GM12872 (cell line): ENCODE measurements around the gene CHN1.

Experiments
- CTCF ChIP-seq: IDR thresholded peaks from 3 replicates; pipeline ENCODE4 v1.5.1; 2011; ENCODE audit warnings: low read depth, mild to moderate bottlenecking, low read length, moderate library complexity; ENCODE audit not compliant: insufficient read depth

The CHN1 gene

GRCh38 chr2:174780856-174781255 is 224.3 kb downstream of the CHN1 start:
- no peak for TF ChIP-seq CTCF

DNA sequence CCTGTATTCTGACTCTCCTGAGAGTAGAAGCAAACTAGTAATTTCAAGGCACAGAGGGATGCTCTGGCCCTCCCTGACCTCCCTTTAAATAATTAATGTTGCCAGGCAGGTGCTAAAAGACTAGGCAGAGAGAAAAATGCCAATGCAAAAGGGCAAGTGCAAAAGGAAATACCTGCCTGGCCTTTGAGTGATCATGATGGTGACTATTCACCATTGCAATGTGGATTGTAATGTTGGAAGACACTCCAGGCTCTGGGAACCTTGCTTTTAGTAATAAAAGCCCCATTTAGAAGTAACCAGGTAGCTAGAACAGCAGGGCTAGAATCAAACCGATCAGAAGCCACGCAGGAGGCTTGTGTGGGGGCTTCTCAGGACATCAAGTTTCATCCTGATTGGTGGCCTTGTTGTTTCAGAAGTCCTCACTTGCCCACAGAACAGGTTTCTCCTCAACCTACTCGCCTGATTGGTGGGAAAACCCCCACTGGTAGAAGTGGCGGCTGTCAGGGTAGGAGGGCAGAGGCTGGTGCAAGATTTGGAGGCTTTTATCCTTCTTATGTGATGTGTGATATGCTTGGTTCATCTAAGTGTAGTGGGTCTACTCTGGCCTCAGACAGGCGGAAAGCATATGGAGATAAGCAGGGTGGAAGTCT is 224.9 kb downstream of the CHN1 start:
- no peak for TF ChIP-seq CTCF

DNA sequence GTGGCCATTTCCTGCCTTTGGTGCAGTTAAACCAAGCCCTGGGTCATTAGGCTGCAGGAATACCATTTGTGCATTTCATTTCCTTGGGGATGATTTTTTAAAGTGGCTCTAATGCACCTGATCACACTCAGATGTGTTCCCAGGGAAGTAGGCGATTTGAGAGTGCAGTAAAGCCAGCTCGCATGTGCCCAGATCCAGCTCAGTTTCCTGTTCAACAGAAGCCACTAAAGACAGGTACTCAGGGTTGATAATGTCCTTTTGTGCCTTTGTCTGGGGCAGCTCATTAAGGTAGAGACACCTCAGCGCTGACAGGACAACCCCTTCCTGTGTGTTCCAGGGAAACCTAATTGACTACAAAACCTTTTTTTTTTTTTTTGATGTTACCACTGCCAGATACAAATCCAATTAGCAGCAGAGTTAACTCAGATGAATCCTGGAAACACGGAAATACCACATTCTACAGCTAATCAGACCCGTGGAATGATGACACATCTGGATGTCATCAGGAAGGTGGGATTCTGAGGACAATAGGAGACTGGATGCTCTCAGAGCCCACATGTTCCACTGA is 225.7 kb downstream of the CHN1 start:
- no peak for TF ChIP-seq CTCF

DNA sequence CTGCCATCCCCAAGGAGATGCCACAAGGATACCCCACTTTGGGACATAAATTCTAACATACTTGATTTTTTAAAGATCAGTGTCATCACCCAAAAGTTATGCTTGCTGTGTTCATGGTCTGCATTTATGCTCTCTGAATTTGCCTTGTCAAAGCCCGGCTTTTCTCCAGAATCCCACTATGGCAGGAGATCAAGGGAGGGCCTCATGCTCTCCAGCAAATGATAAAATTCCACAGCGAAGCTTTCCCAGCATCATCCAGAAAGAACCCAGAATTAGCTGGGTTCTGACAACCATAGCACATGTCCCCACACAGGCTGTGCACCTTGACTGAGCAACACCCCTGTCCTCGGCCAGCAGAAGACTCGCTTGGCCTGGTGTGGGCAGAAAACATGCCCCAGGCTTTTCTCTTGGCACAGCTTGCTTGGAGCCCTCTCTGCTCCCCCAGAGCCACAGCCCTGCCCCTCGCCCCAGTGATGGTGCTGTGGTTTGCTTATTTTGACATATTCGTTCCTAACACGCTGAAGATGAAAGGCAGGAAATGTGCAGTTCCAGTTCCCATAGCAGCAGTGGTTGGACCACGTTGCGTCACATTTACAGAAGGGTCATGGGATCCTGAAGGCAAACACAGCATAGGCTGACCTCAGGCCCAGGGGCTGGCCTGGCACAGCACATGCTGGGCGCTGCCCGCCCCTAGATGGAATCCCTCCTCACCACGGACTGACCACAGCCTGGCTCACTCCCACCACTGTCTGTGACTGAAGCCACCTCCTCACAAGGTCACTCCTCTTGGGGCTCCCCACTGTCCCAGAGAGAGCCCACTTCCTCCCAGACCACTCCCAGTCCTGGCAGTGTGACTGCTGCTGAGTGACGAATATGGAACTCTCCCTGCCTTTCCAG is 226.8 kb downstream of the CHN1 start:
- no peak for TF ChIP-seq CTCF

DNA sequence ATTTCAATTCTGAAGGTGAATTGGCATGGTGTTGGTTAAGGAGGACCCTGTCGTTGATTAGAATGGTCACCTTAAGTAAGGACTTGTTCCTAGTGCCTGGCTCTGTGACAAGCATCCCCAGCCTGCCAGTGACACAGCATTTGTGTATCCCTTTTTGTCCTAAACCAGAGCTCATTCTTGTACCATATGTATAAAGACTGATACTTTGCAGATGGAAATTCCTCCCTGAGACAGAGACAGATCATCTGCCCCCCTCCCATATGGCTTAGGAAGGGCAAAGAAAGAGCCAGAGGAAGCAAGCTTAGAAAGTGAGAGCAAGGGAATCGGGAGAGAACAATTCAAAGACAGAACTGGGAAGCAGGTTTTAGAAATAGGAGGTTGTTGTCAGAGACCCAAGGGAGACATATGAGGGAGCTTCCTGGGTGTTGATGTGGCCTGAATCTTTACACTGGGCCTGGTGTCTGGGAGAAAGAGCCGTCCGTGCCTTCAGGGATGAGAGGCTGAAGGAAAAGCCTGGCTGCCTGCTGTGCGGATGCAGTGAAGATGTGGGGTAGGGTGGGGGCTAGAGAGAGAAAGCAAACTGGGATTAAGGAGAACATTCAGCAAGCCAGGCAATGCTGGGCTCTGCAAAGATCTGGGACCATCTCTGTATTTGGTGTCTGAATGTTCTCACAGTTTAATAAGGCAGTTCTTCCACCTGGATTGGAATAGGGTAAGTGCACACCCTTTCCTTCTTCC is 227.7 kb downstream of the CHN1 start:
- no peak for TF ChIP-seq CTCF

DNA sequence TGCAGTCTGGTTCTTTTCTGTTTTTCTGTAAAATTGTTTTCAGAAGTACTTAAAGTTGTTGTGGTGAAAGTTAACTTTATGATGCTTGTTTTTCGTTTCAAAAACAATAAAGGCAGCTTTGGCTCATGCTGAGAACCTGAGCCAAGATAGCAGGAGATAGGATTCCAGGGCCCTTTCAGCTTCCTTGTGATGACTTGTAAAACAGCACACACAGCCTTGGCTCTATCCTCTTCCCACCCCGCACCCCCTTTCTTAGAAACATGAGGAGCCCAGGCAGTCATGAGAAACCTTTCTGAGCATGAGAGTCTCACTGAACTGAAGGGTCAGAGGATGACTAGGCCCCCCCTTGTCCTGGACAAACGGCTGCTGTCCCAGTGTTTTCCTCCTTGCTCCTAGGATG is 228.5 kb downstream of the CHN1 start:
- TF ChIP-seq CTCF = no peak

GRCh38 chr2:174776223-174776622 is 229.0 kb downstream of the CHN1 start:
- TF ChIP-seq CTCF = peak; percentile 62
